NCI-H524 (cell line): ENCODE data around the gene POC5.

ENCODE experiments used
- DNase-seq, 2 experiments: peaks; one replicate each; lab custom pipeline; 2025; lab: John Stamatoyannopoulos, UW

The POC5 gene

DNA sequence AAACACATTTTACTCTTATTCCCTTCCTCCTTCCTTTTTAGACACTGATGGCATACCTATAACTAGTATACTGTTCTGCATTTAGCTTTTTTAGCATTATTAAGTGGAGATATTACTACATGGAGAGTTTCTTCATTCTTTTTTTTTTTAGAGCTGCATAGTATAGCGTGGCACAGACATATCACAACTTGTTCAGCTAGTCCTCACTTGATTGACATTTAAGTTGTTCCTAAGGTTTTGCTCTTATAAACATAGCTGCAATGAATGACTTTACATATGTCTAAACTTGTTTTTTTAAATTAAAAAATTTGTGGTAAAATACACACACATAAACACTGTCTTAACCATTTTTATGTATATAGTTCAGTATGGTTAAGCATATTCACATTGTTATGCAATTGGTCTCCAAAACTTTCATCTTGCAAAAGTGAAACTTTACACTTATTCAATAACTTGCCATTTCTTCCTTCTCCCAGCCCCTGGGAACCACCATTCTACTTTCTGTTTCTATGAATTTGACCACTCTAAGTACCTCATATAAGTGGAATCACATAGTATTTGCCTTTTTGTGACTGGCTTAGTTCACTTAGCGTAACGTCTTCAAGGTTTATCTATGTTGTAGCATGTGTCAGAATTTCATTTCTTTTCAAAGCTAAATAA is 57.3 kb downstream of the POC5 start:
- no peak for DNase-seq

DNA sequence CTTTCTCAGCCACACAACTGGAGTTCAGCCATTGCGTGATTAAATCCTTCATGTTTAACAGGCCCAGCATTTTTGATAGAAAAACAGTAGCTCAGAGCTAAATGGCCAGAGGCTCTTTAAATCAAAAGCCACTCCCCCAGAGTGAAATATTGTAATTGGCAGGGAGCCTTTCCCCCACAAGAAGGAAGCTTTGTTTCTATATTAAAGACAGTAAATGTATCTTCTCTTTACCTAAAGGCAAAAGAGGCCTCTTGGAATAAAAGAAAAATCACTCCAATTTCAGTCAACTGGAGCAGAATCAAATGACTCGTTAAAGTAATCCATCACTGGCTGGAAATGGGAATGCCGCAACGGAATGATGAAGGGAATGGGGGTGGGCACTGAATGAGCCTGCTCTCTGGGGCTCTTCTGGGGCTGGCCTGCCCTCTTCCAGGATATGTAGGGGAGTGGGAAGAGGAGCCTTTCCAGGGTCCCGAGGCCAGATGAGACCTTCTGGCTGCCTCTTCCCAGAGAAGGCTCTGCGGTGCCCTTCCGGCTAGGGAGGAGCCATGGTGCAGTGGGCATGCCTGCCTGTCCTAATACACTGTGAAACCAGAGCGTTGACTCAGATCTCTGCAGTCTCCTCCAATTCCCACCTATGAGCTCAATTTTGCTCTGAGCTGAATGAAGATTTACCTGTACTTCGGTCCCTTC is 60.8 kb downstream of the POC5 start:
- no peak for DNase-seq

DNA sequence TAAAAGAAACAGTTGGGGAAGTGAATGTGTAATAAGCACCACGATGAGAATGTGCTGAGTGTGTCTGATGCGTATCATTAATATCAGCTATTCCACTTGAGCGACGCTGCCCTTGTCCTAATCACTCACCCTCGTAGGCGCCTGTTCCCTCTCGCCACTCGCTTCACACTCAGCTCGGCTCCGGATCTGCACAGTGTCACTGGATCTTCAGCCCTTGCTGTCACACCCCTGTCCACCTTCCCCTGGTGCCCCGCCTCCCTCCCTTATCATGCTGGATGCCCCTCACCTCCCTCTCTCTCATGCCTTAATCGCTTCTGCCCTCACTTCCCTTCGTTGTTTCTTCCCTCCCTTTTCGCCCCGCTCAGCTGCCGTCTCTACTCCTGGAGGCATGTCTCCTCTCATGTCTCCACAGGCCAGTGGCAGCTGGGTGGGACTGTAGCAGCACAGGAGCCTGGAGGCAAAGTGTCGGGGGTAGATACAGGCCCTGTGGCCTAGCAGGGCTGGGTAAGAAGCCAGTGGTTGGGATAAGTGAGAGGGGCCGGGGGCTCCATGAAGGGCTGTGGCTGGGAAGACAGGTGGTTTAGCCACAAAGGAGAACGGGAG is 62.4 kb downstream of the POC5 start:
- no peak for DNase-seq

DNA sequence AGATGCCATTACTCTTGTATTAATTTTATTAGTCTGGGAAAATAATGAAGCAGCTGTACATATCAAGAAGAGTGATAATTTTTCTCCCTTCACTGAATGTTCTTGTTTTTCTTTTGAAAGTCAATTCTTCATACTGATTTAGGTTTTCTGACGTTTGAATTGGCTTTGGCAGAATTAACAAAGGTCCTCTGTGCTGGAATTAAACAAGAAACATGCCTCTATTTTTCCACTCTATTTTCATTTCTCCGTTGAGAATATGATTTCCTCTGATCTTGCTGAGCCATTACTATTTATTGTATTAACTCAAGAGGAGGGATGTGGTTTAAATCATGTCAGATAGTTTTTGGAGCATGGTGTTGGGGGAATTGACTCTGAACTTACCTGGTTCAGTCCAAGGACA is 63.7 kb downstream of the POC5 start:
- no peak for DNase-seq

DNA sequence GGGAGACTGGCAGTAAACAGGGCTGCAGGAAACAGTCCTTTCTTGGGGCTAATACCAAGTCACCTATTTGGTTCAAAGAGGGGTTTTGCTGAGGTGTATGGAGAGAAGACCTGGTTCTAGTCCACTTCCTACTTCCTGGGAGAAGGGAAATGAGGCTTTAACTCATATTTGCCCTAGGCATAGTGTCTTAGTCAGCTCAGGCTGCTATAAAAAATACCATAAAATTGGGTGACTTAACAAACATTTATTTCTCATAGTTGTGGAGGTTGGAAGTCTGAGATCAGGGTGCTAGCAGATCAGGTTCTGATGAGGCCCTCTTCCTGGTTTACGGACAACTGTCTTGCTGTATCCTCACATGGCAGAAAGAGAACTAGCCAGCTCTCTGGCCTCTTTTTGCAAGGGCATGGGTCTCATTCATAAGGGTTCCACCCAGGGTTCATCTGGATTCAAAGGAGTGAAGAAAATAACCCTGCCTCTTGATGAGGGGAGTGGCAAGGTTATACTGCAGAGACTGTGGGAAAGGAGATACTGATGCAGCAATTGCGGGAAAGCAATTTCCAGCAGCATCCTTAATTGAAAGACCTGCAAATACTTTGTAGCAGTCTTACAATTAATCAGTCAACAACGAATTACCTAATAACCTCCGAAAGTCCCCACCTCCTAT is 65.5 kb downstream of the POC5 start:
- no peak for DNase-seq

DNA sequence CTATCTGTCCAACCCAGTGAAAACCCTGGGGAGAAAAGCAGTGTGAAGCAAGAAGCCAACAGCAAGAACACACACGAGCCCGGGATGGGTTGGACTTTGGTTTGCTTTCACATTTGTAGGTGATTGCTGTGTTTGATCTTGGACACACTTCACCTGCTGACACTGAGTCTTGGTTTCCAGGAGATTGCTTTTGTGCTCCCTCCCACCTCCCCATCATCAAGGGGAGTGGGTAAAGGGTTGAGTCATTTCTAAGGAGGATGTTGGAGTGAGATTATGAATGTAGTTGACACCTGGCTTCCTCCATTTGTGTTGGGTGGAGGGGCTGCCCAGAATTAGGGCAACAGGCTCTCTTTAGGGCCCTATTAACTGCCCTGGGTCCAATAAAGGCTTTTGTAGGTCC is 68.5 kb downstream of the POC5 start:
- no peak for DNase-seq

DNA sequence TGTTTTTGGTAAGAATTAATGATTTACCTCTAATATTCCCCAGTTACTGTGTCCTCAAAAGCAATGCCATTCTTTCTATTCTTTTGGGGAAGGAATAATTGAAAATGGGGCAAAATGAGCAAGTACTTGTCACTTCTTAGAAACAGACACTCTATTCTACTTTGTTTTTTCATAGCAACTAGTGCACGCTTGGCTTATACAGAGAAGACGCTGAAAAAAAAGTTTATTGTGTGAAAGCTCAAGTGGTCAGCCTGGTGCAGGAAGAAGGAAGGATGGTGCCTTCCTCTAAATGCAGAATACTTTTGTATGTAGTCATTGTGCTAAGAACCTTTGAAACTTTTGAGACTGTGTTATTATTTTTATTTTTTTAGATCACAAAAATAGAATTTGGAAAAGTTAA is 76.4 kb downstream of the POC5 start:
- no peak for DNase-seq

DNA sequence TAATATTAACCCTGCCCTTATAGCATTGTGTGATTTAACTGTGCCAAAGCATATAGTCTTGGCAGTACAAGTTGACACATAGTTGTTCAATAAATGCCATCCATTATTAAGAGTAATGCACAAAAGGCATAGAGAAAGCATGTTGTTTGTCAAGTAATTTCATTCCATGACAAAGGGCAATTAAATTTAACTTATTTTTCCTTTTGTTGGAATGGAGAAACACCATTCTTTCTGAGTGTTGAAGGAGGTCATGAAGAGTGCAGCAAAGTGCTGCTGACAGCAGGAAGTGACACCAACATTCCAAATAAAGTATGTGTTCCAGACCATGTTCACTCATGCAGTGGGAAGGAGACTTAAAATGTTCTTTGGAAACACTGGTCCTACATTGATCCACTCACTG is 76.8 kb downstream of the POC5 start:
- no peak for DNase-seq

DNA sequence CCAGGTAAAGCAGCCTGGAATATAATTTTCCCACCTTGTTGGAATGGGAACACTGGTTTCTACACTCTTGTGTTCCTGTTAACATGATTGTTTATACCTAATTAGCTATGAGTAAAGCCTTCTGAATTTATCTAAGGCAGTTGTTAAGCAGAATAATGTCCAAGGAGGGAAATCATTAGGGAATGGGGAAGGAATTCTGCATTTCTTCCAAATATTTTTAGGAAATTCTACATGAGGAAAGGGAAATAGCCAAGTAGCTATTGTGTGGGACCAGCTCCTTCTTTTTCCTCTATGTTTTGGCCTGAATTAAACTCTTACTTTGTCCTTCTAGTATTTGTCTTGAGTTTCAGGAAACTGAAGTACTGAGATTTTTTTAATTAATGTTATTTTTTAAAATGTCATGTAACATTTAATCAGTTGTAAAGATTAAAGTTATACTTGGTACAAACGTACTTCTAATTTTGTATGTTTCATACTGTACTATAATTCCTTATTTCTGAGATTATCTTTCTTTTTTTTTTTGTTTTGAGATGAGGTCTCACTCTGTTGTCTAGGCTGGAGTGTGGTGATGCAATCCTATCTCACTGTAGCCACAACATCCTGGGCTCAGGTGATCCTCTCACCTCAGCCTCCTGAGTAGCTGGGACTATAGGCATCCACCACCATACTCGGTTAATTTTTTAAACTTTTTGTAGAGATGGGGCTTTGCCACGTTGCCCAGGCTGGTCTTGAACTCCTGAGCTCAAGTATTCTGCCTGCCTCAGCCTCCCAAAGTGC is 77.5 kb downstream of the POC5 start:
- DNase-seq, result no peak

DNA sequence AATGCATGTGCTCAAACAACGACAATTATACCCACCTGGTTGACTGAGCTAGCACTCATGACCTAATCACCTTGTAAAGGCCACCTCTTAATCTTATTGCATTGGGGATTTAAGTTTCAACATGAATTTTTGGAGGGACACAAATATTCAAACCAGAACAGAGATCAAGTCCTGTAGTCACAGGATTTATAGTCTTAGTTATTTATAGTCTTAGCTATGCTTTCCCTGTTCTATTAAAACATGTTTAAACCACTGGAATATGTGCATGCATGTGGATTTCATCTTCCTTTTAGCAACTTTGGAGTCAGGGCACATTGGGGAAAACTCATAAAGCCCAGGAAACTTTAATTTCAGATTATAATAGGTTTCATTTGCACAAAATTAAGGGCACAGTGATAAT is 79.3 kb downstream of the POC5 start:
- no peak for DNase-seq

DNA sequence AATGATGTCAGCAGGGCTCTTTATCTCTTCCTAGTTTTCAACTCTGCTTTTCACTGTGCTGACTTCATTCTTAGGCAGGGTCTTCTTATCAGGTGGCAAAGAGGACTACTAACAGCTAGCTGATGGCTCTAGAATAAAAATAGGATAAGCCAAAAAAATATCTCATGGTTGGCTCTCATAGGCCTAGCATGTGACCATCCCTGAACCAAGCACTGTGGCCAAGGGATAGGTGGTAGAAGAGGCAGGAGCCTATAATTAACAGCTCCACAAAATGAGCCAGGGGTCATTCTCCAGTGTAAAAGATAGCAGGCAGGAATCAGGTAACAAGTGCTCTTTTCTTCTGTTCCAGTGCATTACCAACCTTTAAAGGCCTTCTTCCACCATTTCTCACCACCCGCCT is 84.9 kb downstream of the POC5 start:
- DNase-seq, result no peak

DNA sequence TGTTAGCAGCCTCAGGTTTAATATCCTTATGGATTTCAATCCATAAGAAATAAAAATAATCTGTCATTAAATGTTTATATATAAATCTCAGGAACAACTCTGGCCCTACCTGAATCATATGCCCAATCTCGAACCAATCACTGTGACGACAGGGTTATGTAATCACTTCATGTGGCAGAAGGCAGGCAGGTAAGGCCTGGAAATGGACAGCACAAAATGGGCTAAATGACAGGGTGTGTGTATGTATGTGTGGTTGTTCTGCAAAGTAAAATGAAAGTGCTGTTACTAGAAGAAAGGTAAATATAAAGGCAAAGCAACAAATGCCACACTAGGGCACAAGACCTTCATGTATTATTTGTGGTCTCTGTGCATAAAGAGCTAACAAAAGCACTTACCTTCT is 86.4 kb downstream of the POC5 start:
- no peak for DNase-seq

DNA sequence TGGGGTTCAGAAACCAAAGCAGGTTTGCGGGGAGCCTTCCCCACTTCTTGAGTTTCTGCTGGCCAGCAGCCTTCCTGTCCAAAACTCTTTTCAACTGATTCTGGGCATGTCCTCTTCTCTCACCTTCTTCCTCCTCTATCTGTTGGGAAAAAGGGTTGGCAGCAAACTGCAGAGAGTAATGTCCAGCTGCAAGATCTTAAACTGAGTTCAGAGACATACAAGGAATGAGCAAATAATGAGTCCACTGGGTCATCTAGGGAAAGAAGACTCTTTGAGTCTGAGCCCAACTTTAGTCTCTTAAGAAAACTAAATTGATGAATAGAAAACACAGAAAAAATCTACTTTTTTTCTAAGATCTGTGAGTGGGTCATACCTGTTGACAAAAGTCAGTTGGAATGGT is 89.4 kb downstream of the POC5 start:
- DNase-seq, result no peak

DNA sequence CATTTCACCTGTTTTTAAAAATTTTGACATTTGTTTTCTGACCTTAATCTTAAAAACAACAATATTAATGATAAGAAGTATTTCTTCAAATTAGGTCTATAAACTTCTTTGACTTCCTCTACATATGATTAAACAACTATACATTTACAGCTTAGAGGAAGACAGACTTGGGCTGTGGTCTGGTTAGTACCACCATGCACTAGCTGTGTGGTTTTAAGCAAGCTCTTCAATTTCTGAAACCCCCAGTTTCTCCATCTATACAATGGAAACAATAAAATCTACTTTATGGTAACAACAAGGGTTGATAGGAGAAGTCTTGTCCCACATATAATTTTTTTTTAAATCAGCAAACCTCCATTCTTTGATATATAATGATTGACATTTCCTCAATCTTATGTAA is 90.3 kb downstream of the POC5 start:
- DNase-seq, result no peak
